HG03175 (cell line): Measurements from ENCODE around the gene CTAGE4.
"Not testable (repeated sequence)": the region's sequence is repeated elsewhere in the genome, so short reads cannot be mapped to it uniquely, and the experiment has no call there.

ENCODE experiments used
- ATAC-seq: cut with Tn5 transposase; IDR thresholded peaks from one replicate; pipeline ENCODE4 v1.9.1; 2021; ENCODE audit warnings: mild to moderate bottlenecking, moderate library complexity; ENCODE audit not compliant: unreplicated experiment

Gene CTAGE4, protein sequence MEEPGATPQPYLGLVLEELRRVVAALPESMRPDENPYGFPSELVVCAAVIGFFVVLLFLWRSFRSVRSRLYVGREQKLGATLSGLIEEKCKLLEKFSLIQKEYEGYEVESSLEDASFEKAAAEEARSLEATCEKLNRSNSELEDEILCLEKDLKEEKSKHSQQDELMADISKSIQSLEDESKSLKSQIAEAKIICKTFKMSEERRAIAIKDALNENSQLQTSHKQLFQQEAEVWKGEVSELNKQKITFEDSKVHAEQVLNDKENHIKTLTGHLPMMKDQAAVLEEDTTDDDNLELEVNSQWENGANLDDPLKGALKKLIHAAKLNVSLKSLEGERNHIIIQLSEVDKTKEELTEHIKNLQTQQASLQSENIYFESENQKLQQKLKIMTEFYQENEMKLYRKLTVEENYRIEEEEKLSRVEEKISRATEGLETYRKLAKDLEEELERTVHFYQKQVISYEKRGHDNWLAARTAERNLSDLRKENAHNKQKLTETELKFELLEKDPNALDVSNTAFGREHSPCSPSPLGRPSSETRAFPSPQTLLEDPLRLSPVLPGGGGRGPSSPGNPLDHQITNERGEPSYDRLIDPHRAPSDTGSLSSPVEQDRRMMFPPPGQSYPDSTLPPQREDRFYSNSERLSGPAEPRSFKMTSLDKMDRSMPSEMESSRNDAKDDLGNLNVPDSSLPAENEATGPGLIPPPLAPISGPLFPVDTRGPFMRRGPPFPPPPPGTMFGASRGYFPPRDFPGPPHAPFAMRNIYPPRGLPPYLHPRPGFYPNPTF

GRCh38 chr7:144183166-144183565, at the start of gene CTAGE4:
TSS of gene CTAGE4 (plus strand) at chr7:144183466. CDS start at chr7:144183504, 38 bp downstream.
- ATAC-seq = not testable (repeated sequence)

DNA sequence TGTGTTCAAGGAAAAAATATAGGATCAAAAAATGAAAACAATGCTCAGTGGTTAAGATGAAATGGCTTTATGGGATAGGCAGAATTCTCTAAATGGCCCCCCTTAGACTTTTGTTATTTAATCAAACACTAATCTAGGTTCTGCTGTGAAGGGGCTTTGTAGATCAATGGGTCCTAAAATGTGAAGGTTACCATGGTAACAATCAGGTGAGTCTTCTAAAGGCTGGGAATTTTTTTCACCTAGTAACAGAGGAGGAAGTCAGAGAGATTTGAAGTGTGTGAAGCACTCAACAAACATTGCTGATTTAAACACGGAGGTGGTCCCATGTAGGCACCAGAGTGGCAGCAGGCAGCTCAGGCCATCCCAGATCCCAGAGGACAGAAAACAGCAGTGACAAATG, 49.1 kb upstream of the CTAGE4 start:
- no peak for ATAC-seq

- no peak for ATAC-seq
Measured at GRCh38 chr7:144137501-144137900, 45.8 kb upstream of the CTAGE4 start.

GRCh38 chr7:144142187-144142586, 41.1 kb upstream of the CTAGE4 start:
- no peak for ATAC-seq

- no peak for ATAC-seq
Measured at GRCh38 chr7:144144426-144144825, 38.8 kb upstream of the CTAGE4 start.

DNA sequence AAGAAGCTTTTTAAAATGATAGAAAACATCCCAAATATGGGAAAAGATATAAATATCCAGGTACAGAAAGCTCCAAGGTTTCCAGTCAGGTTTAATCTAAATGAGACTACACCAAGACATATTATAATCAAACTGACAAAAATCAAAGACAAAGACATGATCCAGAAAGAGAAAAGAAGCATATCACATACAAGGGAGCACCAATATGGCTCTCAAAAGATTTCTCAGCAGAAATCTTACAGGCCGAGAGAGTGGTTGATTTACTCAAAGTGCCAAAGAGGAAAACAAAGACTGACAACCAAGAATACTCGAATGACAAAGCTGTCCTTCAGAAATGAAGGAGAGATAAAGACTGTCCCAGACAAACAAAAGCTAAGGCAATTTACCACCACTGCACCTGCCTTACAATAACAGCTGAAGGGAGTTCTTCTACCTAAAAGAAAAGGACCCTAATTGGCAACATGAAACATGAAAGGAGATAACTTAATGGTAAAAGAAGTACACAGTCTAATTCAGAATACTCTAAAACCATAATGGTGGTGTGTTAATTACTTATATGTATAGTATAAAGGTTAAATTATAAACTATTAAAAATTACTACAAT, 34.9 kb upstream of the CTAGE4 start:
- no peak for ATAC-seq

- ATAC-seq = no peak
Measured at GRCh38 chr7:144158861-144159260, 24.4 kb upstream of the CTAGE4 start.

DNA sequence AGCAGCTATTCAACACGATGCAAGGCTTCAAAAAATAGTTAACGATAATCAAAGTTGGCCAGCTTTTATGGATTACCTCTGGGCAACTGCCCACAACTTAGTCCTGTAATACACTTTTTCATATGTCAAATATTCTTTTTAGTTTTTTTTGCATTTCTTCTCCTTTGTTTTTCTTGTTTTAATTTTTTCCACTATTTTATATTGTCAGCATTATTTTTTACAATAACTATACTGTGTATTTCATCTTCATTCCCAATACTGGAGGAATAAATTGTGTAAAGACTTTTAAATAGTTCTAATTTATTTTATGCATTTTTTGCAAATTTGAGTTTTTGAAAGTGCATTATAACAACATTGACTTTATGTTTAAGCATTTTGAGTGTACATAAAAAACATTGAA, 18.5 kb upstream of the CTAGE4 start:
- no peak for ATAC-seq

GRCh38 chr7:144171594-144172350, 11.5 kb upstream of the CTAGE4 start:
- ATAC-seq = not testable (repeated sequence)

GRCh38 chr7:144174613-144175012, 8.7 kb upstream of the CTAGE4 start:
- no peak for ATAC-seq

DNA sequence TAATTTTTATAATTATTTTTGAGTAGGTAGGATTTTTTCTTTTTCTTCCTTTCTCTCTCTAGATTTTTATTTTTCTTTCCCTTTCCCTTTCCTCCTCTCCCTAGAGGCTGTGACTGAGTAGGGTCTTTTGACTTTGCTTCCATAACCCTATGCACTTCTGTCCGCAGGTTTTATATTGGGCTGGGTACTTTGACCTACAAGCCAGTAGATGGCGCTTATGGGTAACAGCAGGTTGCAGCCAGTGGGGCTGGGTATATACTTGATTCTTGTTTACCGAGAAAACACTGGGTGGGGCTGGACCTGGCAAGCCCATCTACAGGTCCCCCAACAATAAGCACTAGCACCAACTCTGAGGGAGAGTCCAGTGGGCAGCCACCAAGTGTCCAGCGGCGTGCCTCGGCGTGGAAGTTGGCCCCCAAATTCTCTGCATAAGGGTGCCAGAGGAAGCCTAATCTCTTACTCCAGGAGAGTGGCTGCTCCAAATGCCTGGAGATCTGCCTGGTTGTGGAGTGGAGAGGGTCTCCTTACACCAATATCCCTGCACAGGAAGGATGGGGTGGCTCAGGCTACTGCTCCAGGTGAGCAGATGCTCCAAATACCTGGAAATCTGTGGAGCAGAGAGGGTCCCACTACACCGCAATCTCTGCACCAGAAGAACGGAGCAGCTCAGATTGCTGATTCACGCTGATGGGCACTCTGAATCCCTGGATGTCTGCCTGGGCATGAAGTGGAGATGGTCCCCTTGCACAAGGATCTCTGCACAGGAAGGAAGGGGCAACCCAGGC, 4.7 kb upstream of the CTAGE4 start:
- ATAC-seq = peak; percentile 97

GRCh38 chr7:144179165-144179479, 4.1 kb upstream of the CTAGE4 start:
- ATAC-seq = not testable (repeated sequence)

DNA sequence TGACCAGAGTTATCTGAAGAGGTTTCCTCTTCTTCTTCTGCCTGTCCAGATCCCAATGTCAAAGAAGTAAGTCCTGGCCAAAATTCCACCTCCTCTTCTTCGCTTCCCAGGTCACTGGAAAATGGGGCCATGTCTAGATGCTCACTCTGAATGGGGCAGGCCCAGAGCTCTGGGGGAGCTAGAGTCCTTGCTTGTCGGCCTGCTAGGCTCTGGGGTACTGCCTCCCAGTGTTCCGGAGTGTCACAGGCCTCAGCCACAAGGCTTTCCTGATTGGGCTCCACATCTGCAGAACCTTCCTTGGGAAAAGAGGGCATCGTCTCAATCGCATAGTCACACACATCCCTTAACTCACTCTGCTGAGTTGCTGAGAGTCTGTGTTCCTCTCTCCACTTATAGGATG, 4.6 kb downstream of the CTAGE4 start:
- not testable (repeated sequence) for ATAC-seq

DNA sequence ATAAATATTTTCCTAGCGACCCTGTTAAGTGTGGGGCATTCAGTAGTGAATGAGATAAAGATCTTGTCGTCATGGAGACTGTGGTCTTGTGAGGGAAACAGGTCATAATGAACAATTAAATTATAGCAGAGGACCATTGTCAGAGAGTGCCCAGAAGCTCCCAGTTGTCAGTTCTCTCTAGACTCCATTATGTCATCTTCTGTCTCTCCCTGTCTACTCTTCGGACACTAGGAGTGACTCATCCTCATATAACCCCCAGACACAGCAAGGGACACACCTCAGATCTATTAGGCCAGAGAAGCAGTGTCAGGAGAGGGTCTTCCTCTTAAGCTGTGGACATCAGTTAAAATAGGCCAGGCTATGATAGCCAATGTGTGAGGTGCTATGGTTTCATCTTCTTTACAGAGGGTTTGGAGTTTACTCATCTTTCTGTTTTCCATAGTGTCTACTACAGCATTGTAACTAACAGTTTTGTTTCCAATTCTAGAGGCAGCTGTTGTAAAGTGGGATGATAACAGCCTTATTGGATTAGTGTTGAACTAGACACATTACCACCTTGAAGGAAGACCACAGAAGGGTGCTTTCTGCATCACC, 5.4 kb downstream of the CTAGE4 start:
- ATAC-seq = not testable (repeated sequence)

GRCh38 chr7:144193782-144194181, 10.5 kb downstream of the CTAGE4 start:
- not testable (repeated sequence) for ATAC-seq

- not testable (repeated sequence) for ATAC-seq
Measured at GRCh38 chr7:144194453-144194852, 11.2 kb downstream of the CTAGE4 start.

- peak; percentile 80 for ATAC-seq
Measured at GRCh38 chr7:144195212-144195872, 12.1 kb downstream of the CTAGE4 start, which contains the start of gene ARHGEF35. TSS of gene ARHGEF35 (minus strand) at chr7:144195833. CDS start at chr7:144188383, 7,450 bp downstream.

DNA sequence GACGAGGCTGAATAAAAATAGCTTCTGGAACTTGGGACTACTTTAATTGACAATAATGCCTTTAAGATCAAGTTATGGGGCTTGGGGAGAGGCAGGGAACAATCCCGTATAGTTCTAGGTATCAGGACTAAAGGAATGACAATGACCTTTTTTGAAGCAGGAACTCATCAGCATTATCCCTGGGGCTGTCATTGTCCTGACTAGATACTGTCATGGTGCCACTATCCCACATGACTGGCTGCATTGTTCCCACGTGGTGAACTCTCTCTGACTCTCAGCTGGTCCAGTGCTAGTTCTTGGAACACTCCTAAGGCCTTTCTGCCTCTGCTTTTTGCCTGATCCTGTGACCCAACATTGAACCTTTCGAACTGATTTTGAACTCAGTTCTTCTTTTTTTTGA, 15.7 kb downstream of the CTAGE4 start:
- ATAC-seq = not testable (repeated sequence)

DNA sequence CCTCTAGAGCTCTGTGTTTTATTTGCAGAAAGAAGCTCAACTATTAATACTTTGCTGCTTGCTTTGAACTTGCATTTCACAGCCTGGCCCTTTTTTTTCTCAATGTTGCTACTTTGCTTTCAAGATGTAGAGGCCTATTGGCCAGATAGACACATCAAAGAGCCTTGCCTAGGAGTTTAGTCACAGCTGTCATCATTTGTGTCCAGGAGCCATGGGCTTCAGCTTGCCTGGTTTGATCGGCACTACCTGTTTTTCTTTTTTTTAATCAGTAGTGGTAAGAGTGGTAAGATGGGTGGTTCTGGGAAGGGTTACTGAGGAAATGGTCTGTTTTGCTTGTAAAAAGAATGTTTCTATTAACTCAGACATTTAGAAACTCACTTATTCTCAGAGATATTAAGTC, 18.7 kb downstream of the CTAGE4 start:
- not testable (repeated sequence) for ATAC-seq
